GM12801 (cell line): ENCODE results near the gene TAS2R42.

Experiments
- CTCF ChIP-seq: IDR thresholded peaks from one replicate; pipeline ENCODE4 v1.5.1; 2011; ENCODE audit warnings: control low read depth; ENCODE audit not compliant: insufficient read length; ENCODE audit errors: extremely low read depth

TAS2R42 gene

GRCh38 chr12:11147420-11147819, 39.3 kb downstream of the TAS2R42 start:
- TF ChIP-seq CTCF, result no peak

GRCh38 chr12:11144297-11144696, 42.4 kb downstream of the TAS2R42 start:
- TF ChIP-seq CTCF, result no peak

GRCh38 chr12:11143352-11143751, 43.4 kb downstream of the TAS2R42 start:
- TF ChIP-seq CTCF, result no peak

- TF ChIP-seq CTCF, result no peak
These were observed 50.7 kb downstream of the TAS2R42 start for GRCh38 chr12:11136075-11136474.
